GM23248 (cell line): Measurements from ENCODE around the gene RBP3.

Experiments used
- EZH2 ChIP-seq: fragments of 200-600 bp; sonication (generic); IDR thresholded peaks from 2 replicates; pipeline ENCODE4 v1.6.1; 2018; ENCODE audit warnings: antibody characterized with exemption, mild to moderate bottlenecking; ENCODE audit not compliant: insufficient read depth, poor library complexity, severe bottlenecking
- EZH2phosphoT487 ChIP-seq: fragments of 200-600 bp; sonication (generic); IDR thresholded peaks from 2 replicates; pipeline ENCODE4 v1.6.1; 2018; ENCODE audit warnings: antibody characterized with exemption, moderate library complexity, mild to moderate bottlenecking, low read depth; ENCODE audit not compliant: insufficient read depth

DNA sequence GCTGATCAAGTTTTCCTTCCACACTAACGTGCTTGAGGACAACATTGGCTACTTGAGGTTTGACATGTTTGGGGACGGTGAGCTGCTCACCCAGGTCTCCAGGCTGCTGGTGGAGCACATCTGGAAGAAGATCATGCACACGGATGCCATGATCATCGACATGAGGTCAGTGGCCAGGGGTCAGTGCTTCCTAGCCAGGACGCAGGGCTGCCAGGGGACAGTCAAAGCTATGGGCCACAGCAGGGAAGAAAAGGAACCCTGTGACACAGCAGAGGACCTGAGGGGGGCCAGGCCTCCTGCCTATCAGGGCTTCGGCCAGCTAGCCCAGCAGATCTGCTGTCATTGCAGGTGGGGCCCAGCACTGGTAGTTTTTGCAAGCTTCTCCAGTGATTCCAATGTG, 5.2 kb downstream of the RBP3 start:
- no peak for TF ChIP-seq EZH2phosphoT487
- no peak for TF ChIP-seq EZH2
